Activated CD4-positive, alpha-beta T cell treated with anti-CD3 and anti-CD28 coated beads, Interleukin-2, amount 50 U/mL, for 48 hours (primary cell): Measurements from ENCODE around the gene ITSN2.
"Not testable (repeated sequence)": the region's sequence is repeated elsewhere in the genome, so short reads cannot be mapped to it uniquely, and the experiment has no call there.

Source experiments
- DNase-seq, 2 experiments: peaks; one replicate each; pipeline ENCODE4 v3.0.0-alpha.2; 2020

ITSN2 gene

GRCh38 chr2:24362253-24362652 lies 1.9 kb upstream of the ITSN2 start:
- no peak for DNase-seq

- DNase-seq: no peak
Measured at GRCh38 chr2:24360963-24361330, 611 bp upstream of the ITSN2 start.

GRCh38 chr2:24359129-24360049 lies 947 bp downstream of the ITSN2 start:
- DNase-seq: peak; percentile 53 to 65

GRCh38 chr2:24357767-24358166 lies 2.6 kb downstream of the ITSN2 start:
- not testable (repeated sequence) for DNase-seq

GRCh38 chr2:24357115-24357514 lies 3.2 kb downstream of the ITSN2 start:
- DNase-seq: not testable (repeated sequence)

GRCh38 chr2:24354957-24355356 lies 5.4 kb downstream of the ITSN2 start:
- DNase-seq: no peak

- no peak for DNase-seq
Measured at GRCh38 chr2:24354395-24354794, 5.9 kb downstream of the ITSN2 start.

- no peak for DNase-seq
Measured at GRCh38 chr2:24353973-24354372, 6.4 kb downstream of the ITSN2 start.

- no peak for DNase-seq
Measured at GRCh38 chr2:24353364-24353763, 7.0 kb downstream of the ITSN2 start.

GRCh38 chr2:24352664-24353063 lies 7.7 kb downstream of the ITSN2 start:
- DNase-seq: no peak

GRCh38 chr2:24351981-24352380 lies 8.4 kb downstream of the ITSN2 start:
- DNase-seq: no peak

GRCh38 chr2:24351627-24351938 lies 8.8 kb downstream of the ITSN2 start:
- no peak for DNase-seq

GRCh38 chr2:24350826-24351626 lies 9.3 kb downstream of the ITSN2 start:
- no peak for DNase-seq

GRCh38 chr2:24349097-24349496 lies 11.2 kb downstream of the ITSN2 start:
- DNase-seq: no peak

GRCh38 chr2:24345937-24346336 lies 14.4 kb downstream of the ITSN2 start:
- DNase-seq: no peak

- DNase-seq: no peak
Measured at GRCh38 chr2:24343225-24343882, 17.0 kb downstream of the ITSN2 start.

- no peak for DNase-seq
Measured at GRCh38 chr2:24342110-24342910, 18.0 kb downstream of the ITSN2 start.

GRCh38 chr2:24339856-24340262 lies 20.5 kb downstream of the ITSN2 start:
- DNase-seq: no peak

GRCh38 chr2:24339098-24339497 lies 21.2 kb downstream of the ITSN2 start:
- not testable (repeated sequence) for DNase-seq

GRCh38 chr2:24337890-24338289 lies 22.4 kb downstream of the ITSN2 start:
- no peak for DNase-seq

- DNase-seq: no peak
Measured at GRCh38 chr2:24336811-24337210, 23.5 kb downstream of the ITSN2 start.

- no peak for DNase-seq
Measured at GRCh38 chr2:24334245-24334633, 26.1 kb downstream of the ITSN2 start.
